ENCODE data around the gene TRIP13. TPM values are rescaled to one million over a fixed set of nuclear protein-coding genes. Genes with fewer than 3 reads are reported as not detected.
"Not testable (repeated sequence)": the region's sequence is repeated elsewhere in the genome, so short reads cannot be mapped to it uniquely, and the experiment has no call there.

The TRIP13 gene
- total RNA-seq, 1 donor, result 29.8 TPM

DNA sequence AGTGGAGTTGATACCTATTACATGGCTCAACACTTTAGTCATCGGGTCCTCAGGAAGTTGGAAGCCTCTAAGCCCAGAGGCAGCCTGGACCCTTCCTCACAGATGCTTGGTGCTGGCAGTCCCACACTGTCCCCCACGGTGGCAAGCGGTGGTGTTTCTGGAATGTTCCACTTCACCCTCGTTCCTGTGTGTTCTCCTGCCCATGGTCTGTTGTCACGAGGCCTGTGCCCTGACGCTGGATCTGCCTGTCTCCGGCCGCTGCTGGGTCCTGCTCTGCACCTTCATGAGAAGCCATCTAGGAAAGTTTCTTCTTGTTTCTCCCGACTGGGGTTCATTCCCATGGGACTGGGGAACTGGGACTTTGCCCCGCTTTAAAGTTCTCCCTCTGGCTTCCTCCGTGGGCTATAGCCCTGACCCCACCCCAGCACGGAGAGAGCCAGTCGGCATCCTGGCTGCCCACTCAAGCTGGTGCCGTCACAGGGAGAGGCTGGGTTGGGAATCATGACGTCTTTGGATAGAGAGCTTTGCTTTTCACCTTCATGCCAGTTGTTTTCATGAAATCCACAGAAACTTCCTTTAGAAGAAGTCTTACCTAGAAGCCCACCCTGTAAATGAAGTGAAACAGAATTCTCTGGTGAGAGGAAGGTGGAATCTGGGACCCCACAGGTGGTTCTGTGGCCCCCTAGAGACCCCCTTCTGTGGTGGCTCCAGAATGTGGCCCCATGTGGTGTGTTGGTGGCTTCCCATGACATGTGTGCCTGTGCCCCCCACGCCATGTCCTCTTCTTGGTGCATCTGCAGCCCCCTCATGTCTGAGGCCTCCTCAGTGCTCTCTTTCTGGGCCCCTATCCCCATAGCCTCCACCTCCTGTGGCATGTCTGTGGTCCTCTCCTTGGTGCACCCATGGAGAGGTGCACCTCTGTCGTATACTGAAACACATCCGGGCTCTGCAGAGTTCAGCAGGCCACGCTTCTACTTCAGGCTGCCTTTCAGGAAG, 43.8 kb downstream of the TRIP13 start:
- DNase-seq (ENCODE audit: low read depth), result no peak
- no peak for TF ChIP-seq CTCF (IDR thresholded peaks at IDR 0.05; ENCODE audit: insufficient read depth, low read depth, low read length)
- H3K4me3 ChIP-seq (ENCODE audit: low read depth, low read length), result no peak overlapping the region

- no peak overlapping the region for H3K4me3 ChIP-seq (ENCODE audit: low read depth, low read length)
- TF ChIP-seq CTCF (IDR thresholded peaks at IDR 0.05; ENCODE audit: insufficient read depth, low read depth, low read length), result no peak
- DNase-seq (ENCODE audit: low read depth), result no peak
These were observed 44.7 kb downstream of the TRIP13 start for GRCh38 chr5:937151-937924.

DNA sequence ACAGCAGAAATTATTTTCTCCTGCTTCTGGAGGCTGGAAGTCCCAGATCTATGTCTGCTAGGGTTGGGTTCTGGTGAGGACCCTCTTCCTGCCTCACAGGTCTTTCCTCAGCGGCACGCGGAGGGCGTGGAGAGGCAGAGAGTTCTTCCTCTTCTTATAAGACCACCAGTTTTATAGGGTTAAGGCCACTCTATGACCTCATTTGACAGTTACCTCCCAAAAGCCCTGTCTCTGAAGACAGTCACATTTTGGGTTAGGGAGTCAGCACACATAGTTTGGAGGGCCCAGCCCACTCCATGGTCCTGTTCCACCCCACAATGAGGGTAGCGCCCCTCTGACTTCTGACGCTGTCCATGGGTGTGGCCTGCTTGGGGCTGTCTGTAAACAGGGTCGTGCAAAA, 46.7 kb downstream of the TRIP13 start:
- no peak overlapping the region for H3K4me3 ChIP-seq (ENCODE audit: low read depth, low read length)
- no peak for DNase-seq (ENCODE audit: low read depth)
- no peak for TF ChIP-seq CTCF (IDR thresholded peaks at IDR 0.05; ENCODE audit: insufficient read depth, low read depth, low read length)

- not testable (repeated sequence) for H3K4me3 ChIP-seq (ENCODE audit: low read depth, low read length); DNase-seq (ENCODE audit: low read depth)
These were observed 48.1 kb downstream of the TRIP13 start for GRCh38 chr5:940741-941140.

DNA sequence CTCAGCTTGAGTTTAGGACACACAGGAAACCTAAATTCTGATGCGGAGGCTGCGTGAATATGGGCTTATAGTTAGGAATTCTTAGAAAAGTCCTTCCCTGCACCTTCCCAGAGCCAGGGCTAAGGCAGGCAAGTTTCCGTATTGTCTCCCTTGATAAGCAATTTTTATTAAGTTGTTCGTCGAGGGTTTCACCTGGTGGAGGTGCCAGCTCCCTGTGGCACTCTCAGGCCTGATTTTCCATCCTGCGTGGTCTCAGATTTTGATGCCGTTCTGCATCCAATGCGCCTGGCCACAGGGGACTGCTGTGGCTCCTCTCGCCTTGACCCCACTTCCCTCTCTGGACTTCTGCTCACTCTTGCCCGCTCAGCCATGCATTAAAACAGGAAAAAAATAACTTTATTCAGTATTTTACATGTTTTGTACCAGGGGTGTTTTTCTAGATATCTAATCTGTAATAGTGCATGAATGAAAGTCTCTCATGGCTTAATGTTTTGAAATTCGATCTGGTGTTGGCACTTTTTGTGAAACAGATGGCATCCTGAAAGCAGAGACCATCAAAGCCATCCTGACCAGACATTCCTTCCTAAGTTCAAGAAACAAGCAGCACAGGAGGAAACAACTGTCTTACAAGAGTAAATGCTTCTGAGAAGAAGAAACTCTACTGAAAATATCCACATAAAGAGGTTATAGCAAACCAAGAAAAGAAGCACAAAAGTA, 50.7 kb downstream of the TRIP13 start:
- DNase-seq (ENCODE audit: low read depth), result no peak
- TF ChIP-seq CTCF (IDR thresholded peaks at IDR 0.05; ENCODE audit: insufficient read depth, low read depth, low read length), result no peak
- H3K4me3 ChIP-seq (ENCODE audit: low read depth, low read length), result no peak overlapping the region

DNA sequence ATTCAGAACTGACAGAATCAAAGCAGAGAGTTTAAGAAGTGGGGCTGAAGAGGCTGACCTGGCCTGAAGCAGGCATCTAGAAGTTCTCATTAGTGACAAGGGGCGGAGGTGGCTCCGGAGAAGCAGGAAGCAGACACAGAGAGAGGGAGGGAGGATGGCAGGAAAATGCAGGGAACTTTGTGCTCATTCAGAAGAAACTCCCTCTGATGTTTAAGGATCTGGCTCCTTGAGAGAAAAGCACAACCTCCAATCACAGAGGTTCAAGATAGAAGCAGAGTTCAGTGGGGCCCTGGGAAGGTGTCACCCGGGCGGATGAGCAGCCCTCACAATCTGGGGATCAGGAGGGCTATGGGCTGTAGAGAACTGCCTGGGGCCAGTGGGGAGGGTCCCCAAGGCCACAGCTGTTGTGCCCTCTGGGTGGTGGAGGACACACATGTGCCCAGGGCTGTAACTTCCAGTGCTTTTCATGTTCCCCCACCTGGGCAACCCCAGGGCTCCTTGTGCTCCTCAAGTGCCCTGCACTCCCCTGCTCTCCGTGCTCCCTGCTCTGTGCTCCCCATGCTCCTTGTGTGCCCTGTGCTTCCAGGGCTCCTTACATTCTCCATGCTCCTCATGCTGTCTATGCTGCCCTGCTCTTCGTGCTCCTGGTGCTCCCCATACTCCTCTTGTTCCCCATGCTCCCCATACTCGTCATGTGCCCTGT, 51.4 kb downstream of the TRIP13 start:
- H3K4me3 ChIP-seq (ENCODE audit: low read depth, low read length), result no peak overlapping the region
- TF ChIP-seq CTCF (IDR thresholded peaks at IDR 0.05; ENCODE audit: insufficient read depth, low read depth, low read length), result no peak
- DNase-seq (ENCODE audit: low read depth), result no peak
